DND-41 (cell line): ENCODE data around the gene SSX2IP.

Experiments used
- ATAC-seq: fragments of 200-7000 bp; cut with Tn5 transposase; 3 replicates; pipeline ENCODE4 v1.9.1; 2021; ENCODE audit warnings: low read depth; ENCODE audit not compliant: insufficient read depth
- DNase-seq: peaks from one replicate; pipeline ENCODE4 v3.0.0-alpha.2; 2020
- H2AFZ ChIP-seq: 2 replicates; pipeline ENCODE4 v1.6.0; 2012; ENCODE audit warnings: low read depth, low read length
- H3K27ac ChIP-seq: 2 replicates; pipeline ENCODE4 v1.5.1; 2012; ENCODE audit warnings: low read length, inconsistent platforms
- H3K27me3 ChIP-seq: fragments of 200-600 bp; sonication (generic); 2 replicates; pipeline ENCODE4 v1.6.0; 2012; ENCODE audit warnings: low read length, mild to moderate bottlenecking, inconsistent platforms; ENCODE audit not compliant: insufficient read depth, poor library complexity
- H3K36me3 ChIP-seq: 2 replicates; pipeline ENCODE4 v1.5.1; 2012; ENCODE audit warnings: low read length, inconsistent platforms; ENCODE audit not compliant: insufficient read depth
- H3K4me1 ChIP-seq: 2 replicates; pipeline ENCODE4 v1.5.1; 2012; ENCODE audit warnings: mild to moderate bottlenecking, low read length; ENCODE audit not compliant: insufficient read depth
- H3K4me2 ChIP-seq: 2 replicates; pipeline ENCODE4 v1.6.0; 2012; ENCODE audit warnings: mild to moderate bottlenecking, moderate library complexity, low read length, inconsistent platforms; ENCODE audit not compliant: insufficient read depth
- H3K4me3 ChIP-seq, 2 experiments: fragments of 200-600 bp in 1 of 2; shearing (Covaris generic) in 1 of 2; 2 replicates each; pipeline ENCODE4 v1.5.1; 2012 to 2016; ENCODE audit warnings: inconsistent platforms in 2 of 2, low read length in 2 of 2, mild to moderate bottlenecking in 2 of 2, low read depth in 1 of 2, moderate library complexity in 1 of 2
- H3K79me2 ChIP-seq: 2 replicates; pipeline ENCODE4 v1.6.0; 2012; ENCODE audit warnings: low read length, inconsistent platforms; ENCODE audit not compliant: insufficient read depth
- H3K9ac ChIP-seq: 2 replicates; pipeline ENCODE4 v1.6.0; 2012; ENCODE audit warnings: low read depth, mild to moderate bottlenecking, inconsistent platforms, low read length, moderate library complexity
- H3K9me3 ChIP-seq: 2 replicates; pipeline ENCODE4 v1.5.1; 2012; ENCODE audit warnings: low read length, moderate library complexity, mild to moderate bottlenecking, inconsistent platforms; ENCODE audit not compliant: insufficient read depth, severe bottlenecking
- H4K20me1 ChIP-seq: 2 replicates; pipeline ENCODE4 v1.6.0; 2012; ENCODE audit warnings: low read length; ENCODE audit not compliant: insufficient read depth
- EZH2 ChIP-seq: IDR thresholded peaks from 3 replicates; pipeline ENCODE4 v1.6.1; 2012; ENCODE audit warnings: borderline replicate concordance, low read depth, mild to moderate bottlenecking, moderate library complexity, low read length, inconsistent platforms; ENCODE audit not compliant: severe bottlenecking
- TF ChIP-seq, protein P1 (sequence below): IDR thresholded peaks from 2 replicates; pipeline ENCODE4 v1.5.1; 2012; ENCODE audit warnings: borderline replicate concordance, low read length, moderate library complexity, mild to moderate bottlenecking; ENCODE audit not compliant: poor library complexity, severe bottlenecking; ENCODE audit errors: extremely low read depth

The SSX2IP gene

DNA sequence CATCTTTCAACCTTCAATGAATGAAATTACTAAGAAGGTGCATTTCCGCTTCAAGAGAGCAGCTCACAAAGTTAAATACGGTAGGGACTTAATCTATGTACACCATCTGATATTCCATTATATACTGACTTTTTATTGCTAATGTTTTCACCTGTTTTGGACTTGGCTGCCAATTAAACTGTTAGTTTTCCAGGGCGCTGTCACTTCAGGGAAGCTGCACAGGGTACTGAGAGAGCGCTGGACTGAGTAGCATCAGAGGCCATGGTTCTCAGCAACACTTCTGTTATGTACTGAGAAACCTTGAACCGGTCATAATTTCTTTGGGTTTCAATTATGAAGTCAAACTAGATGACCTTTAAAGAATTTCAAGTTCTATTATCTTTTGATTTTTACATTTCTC is 8.2 kb downstream of the SSX2IP start:
- no peaks in the 10 kb centered on the region for H3K9me3 ChIP-seq
- peaks cover 9% of the 10 kb centered on the region; the same call in 1 of the 2 replicates for H4K20me1 ChIP-seq
- H3K4me3 ChIP-seq, result no peak overlapping the region
- H2AFZ ChIP-seq, result no peak overlapping the region
- peaks cover 1% of the 10 kb centered on the region; the same call in 1 of the 2 replicates for H3K4me1 ChIP-seq
- no peak overlapping the region for H3K27ac ChIP-seq
- peaks cover 68% of the 10 kb centered on the region for H3K79me2 ChIP-seq
- H3K36me3 ChIP-seq, result no peaks in the 10 kb centered on the region
- H3K27me3 ChIP-seq, result no peaks in the 10 kb centered on the region
- no peak overlapping the region for H3K4me2 ChIP-seq
- TF ChIP-seq, protein P1, sequence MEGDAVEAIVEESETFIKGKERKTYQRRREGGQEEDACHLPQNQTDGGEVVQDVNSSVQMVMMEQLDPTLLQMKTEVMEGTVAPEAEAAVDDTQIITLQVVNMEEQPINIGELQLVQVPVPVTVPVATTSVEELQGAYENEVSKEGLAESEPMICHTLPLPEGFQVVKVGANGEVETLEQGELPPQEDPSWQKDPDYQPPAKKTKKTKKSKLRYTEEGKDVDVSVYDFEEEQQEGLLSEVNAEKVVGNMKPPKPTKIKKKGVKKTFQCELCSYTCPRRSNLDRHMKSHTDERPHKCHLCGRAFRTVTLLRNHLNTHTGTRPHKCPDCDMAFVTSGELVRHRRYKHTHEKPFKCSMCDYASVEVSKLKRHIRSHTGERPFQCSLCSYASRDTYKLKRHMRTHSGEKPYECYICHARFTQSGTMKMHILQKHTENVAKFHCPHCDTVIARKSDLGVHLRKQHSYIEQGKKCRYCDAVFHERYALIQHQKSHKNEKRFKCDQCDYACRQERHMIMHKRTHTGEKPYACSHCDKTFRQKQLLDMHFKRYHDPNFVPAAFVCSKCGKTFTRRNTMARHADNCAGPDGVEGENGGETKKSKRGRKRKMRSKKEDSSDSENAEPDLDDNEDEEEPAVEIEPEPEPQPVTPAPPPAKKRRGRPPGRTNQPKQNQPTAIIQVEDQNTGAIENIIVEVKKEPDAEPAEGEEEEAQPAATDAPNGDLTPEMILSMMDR, result no peak
- no peak for TF ChIP-seq EZH2
- ATAC-seq (no peak), DNase-seq (no peak)
- no peak overlapping the region for H3K9ac ChIP-seq

DNA sequence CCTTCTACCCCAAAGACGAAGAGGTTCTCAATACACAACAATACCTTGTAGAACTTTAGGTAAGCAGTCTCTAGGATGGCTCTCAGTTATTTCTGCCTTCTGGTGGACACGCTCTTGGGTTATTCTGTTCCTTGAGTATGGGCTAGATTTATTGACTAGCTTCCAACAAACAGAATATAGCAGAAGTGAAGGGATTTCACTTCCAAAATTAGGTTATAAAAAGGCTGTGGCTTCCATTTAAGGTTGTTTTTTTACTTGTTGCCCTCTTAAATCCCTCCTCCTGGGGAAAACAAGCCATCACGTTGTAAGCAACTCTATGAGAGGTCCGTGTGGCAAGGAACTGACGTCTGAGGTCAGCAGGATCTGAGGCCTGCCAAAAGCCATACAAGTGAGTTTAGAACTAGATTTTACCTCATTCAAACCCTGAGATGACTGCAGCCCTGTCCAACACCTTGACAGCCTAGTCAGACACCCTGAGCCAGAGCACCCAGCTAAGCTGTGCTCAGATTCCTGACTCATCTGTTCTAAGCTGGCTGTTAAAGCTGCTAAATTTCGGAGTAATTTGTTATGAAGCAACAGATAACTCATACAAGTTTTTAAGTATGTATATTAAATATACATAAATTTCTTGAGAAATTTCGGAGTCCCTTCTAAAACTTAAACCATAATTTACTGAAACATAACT is 12.7 kb downstream of the SSX2IP start:
- H3K36me3 ChIP-seq, result no peaks in the 10 kb centered on the region
- H4K20me1 ChIP-seq, result peaks cover 6% of the 10 kb centered on the region; the same call in 1 of the 2 replicates
- no peaks in the 10 kb centered on the region for H3K27me3 ChIP-seq
- H3K9me3 ChIP-seq, result no peaks in the 10 kb centered on the region
- ATAC-seq, result no peak
- no peak overlapping the region for H3K4me3 ChIP-seq
- H3K79me2 ChIP-seq, result peaks cover 37% of the 10 kb centered on the region
- H3K9ac ChIP-seq, result no peak overlapping the region
- H3K27ac ChIP-seq, result no peak overlapping the region
- H3K4me1 ChIP-seq, result peaks cover under 1% of the 10 kb centered on the region; the same call in 1 of the 2 replicates
- no peak for DNase-seq
- H3K4me2 ChIP-seq, result no peak overlapping the region
- H2AFZ ChIP-seq, result no peak overlapping the region
- TF ChIP-seq, protein P1, result no peak
- TF ChIP-seq EZH2, result no peak

DNA sequence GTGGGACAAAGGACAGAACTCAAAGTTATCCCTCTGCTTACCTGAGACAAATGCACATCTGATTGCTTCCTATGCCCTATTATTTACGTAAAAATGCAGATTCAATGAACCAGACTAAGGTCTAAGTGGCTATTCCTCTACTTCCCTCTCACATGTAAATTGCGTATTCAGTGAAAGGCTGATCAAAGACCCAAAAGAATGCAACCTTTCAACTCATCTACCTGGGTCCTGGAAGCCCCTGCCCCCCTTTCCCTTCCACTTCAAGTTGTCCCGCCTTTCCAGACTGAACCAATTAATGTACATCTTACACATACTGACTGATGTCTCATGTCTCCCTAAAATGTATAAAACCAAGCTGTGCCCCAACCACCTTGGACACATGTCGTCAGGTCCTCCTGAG is 14.6 kb downstream of the SSX2IP start:
- Histone ChIP-seq H3K4me1 (peaks cover 3% of the 10 kb centered on the region; the same call in 1 of the 2 replicates), H3K9me3 (no peaks in the 10 kb centered on the region), H3K9ac (no peak overlapping the region), H2AFZ (no peak overlapping the region), H3K27me3 (no peaks in the 10 kb centered on the region), H3K27ac (no peak overlapping the region), H3K36me3 (no peaks in the 10 kb centered on the region), H3K4me2 (no peak overlapping the region), H3K79me2 (peaks cover 26% of the 10 kb centered on the region), H4K20me1 (no peaks in the 10 kb centered on the region; the same call in 1 of the 2 replicates), H3K4me3 (no peak overlapping the region)
- TF ChIP-seq EZH2, result no peak
- TF ChIP-seq, protein P1, result no peak
- no peak for ATAC-seq
- no peak for DNase-seq
